ENCODE results near the gene SART1.

DNA sequence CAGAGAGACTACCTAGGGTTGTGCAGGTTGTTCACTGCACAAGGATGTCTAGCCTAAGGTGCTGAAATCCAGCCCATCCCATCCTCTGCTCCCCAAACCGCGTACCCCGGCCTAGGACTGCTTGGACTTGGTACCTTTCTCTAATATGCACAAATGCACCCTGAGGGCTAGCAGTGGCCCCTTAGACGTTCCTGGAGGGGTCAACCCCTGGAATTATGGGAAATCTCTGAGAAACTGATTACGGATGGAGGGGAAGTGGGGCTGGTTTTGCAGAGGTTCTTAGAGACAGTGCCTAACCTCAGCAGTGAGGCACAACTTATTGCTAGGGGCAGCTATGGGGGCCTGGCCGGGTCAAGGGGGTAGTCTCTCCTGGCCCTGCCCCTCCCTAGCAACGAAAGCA, 45.1 kb upstream of the SART1 start:
- TF ChIP-seq, protein P1, sequence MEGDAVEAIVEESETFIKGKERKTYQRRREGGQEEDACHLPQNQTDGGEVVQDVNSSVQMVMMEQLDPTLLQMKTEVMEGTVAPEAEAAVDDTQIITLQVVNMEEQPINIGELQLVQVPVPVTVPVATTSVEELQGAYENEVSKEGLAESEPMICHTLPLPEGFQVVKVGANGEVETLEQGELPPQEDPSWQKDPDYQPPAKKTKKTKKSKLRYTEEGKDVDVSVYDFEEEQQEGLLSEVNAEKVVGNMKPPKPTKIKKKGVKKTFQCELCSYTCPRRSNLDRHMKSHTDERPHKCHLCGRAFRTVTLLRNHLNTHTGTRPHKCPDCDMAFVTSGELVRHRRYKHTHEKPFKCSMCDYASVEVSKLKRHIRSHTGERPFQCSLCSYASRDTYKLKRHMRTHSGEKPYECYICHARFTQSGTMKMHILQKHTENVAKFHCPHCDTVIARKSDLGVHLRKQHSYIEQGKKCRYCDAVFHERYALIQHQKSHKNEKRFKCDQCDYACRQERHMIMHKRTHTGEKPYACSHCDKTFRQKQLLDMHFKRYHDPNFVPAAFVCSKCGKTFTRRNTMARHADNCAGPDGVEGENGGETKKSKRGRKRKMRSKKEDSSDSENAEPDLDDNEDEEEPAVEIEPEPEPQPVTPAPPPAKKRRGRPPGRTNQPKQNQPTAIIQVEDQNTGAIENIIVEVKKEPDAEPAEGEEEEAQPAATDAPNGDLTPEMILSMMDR (IDR thresholded peaks at IDR 0.05; ENCODE audit: low read length): no peak
- TF ChIP-seq EZH2phosphoT487 (IDR thresholded peaks at IDR 0.05; ENCODE audit: low read length): no peak
